Hepatocyte (in vitro differentiated cells): ENCODE results near the gene SYTL3. TPM values are rescaled to one million over a fixed set of nuclear protein-coding genes. Genes with fewer than 3 reads are reported as not detected.

Source experiments
- DNase-seq: peaks from one replicate; pipeline ENCODE4 v3.0.0-alpha.2; 2016; ENCODE audit warnings: low spot score
- H2AFZ ChIP-seq: fragments of 200-600 bp; sonication (generic); 2 replicates; pipeline ENCODE4 v1.6.0; 2016; ENCODE audit warnings: antibody characterized with exemption, mild to moderate bottlenecking
- H3K27ac ChIP-seq: fragments of 200-600 bp; sonication (generic); 2 replicates; pipeline ENCODE4 v1.5.1; 2016; ENCODE audit warnings: mild to moderate bottlenecking
- H3K27me3 ChIP-seq: fragments of 200-600 bp; sonication (generic); 2 replicates; pipeline ENCODE4 v1.6.1; 2016
- H3K36me3 ChIP-seq: fragments of 200-600 bp; sonication (generic); replicated peaks from 2 replicates; pipeline ENCODE4 v1.5.1; 2016; ENCODE audit warnings: low read depth; ENCODE audit not compliant: insufficient read depth
- H3K4me1 ChIP-seq: fragments of 200-600 bp; sonication (generic); 2 replicates; pipeline ENCODE4 v1.5.1; 2016; ENCODE audit warnings: mild to moderate bottlenecking, moderate library complexity; ENCODE audit not compliant: insufficient read depth
- H3K4me2 ChIP-seq: fragments of 200-600 bp; sonication (generic); 2 replicates; pipeline ENCODE4 v1.6.0; 2016
- H3K4me3 ChIP-seq: fragments of 200-600 bp; sonication (generic); 2 replicates; pipeline ENCODE4 v1.5.1; 2016; ENCODE audit warnings: mild to moderate bottlenecking
- H3K79me2 ChIP-seq: fragments of 200-600 bp; sonication (generic); 2 replicates; pipeline ENCODE4 v1.6.0; 2017; ENCODE audit warnings: mild to moderate bottlenecking
- H3K9me2 ChIP-seq: fragments of 200-600 bp; sonication (generic); replicated peaks from 2 replicates; pipeline ENCODE4 v1.6.0; 2017; ENCODE audit warnings: mild to moderate bottlenecking; ENCODE audit not compliant: insufficient read depth
- H3K9me3 ChIP-seq: fragments of 200-600 bp; sonication (generic); 2 replicates; pipeline ENCODE4 v1.5.1; 2016; ENCODE audit warnings: low read depth, mild to moderate bottlenecking
- H4K20me1 ChIP-seq: fragments of 200-600 bp; sonication (generic); 2 replicates; pipeline ENCODE4 v1.6.0; 2016; ENCODE audit warnings: mild to moderate bottlenecking; ENCODE audit not compliant: insufficient read depth, poor library complexity, severe bottlenecking
- EZH2 ChIP-seq: fragments of 200-600 bp; sonication (generic); IDR thresholded peaks from 2 replicates; pipeline ENCODE4 v1.6.1; 2016; ENCODE audit warnings: antibody characterized with exemption, mild to moderate bottlenecking, borderline replicate concordance
- EZH2phosphoT487 ChIP-seq: fragments of 200-600 bp; sonication (generic); IDR thresholded peaks from one replicate; pipeline ENCODE4 v1.6.1; 2018; ENCODE audit warnings: antibody characterized with exemption, mild to moderate bottlenecking, low read depth, moderate library complexity; ENCODE audit not compliant: unreplicated experiment, severe bottlenecking
- WGBS: methylation state at CpG from one replicate; pipeline ENCODE4 v1.1.6; 2016; ENCODE audit warnings: low lambda C conversion rate; ENCODE audit errors: missing lambda C conversion rate; 5-methylcytosine and 5-hydroxymethylcytosine counted together
- polyA plus RNA-seq: library from polyadenylated mRNA; unstranded; fragments of >200 nt; fragmentation: Nextera tagmentation; extraction: Ambion mirVana; gene quantifications from 2 replicates; pipeline ENCODE4 v1.2.1, GENCODE V29; 2016
- total RNA-seq: library from RNA; depleted of rRNA; stranded (reverse); fragments of >200 nt; gene quantifications from 2 replicates; pipeline ENCODE4 v1.2.3, GENCODE V29; 2014
- TF ChIP-seq, protein P1 (sequence below): fragments of 200-600 bp; sonication (generic); IDR thresholded peaks from 2 replicates; pipeline ENCODE4 v1.5.1; 2016; ENCODE audit warnings: antibody characterized with exemption, mild to moderate bottlenecking; ENCODE audit not compliant: poor library complexity

SYTL3 gene
- total and polyA plus RNA-seq, 2 experiments from 2014 or later, result 1.4 to 1.5 TPM

GRCh38 chr6:158767709-158768108 lies 117.9 kb downstream of the SYTL3 start:
- TF ChIP-seq, protein P1, sequence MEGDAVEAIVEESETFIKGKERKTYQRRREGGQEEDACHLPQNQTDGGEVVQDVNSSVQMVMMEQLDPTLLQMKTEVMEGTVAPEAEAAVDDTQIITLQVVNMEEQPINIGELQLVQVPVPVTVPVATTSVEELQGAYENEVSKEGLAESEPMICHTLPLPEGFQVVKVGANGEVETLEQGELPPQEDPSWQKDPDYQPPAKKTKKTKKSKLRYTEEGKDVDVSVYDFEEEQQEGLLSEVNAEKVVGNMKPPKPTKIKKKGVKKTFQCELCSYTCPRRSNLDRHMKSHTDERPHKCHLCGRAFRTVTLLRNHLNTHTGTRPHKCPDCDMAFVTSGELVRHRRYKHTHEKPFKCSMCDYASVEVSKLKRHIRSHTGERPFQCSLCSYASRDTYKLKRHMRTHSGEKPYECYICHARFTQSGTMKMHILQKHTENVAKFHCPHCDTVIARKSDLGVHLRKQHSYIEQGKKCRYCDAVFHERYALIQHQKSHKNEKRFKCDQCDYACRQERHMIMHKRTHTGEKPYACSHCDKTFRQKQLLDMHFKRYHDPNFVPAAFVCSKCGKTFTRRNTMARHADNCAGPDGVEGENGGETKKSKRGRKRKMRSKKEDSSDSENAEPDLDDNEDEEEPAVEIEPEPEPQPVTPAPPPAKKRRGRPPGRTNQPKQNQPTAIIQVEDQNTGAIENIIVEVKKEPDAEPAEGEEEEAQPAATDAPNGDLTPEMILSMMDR, result no peak
- TF ChIP-seq EZH2phosphoT487, result no peak
- H4K20me1 ChIP-seq, result peaks cover 11% of the 10 kb centered on the region
- 96% methylated on average over 6 of the region's 6 CpGs for WGBS
- H3K27ac ChIP-seq, result peak overlapping the region; percentile 40
- no peak overlapping the region for H3K4me3 ChIP-seq
- peaks cover 3% of the 10 kb centered on the region for H3K36me3 ChIP-seq
- peaks cover 23% of the 10 kb centered on the region for H3K4me1 ChIP-seq
- no peaks in the 10 kb centered on the region for H3K27me3 ChIP-seq
- H3K4me2 ChIP-seq, result no peak overlapping the region
- H3K9me2 ChIP-seq, result no peaks in the 10 kb centered on the region
- no peak overlapping the region for H2AFZ ChIP-seq
- no peaks in the 10 kb centered on the region for H3K9me3 ChIP-seq
- no peak for DNase-seq
- H3K79me2 ChIP-seq, result peaks cover 26% of the 10 kb centered on the region

DNA sequence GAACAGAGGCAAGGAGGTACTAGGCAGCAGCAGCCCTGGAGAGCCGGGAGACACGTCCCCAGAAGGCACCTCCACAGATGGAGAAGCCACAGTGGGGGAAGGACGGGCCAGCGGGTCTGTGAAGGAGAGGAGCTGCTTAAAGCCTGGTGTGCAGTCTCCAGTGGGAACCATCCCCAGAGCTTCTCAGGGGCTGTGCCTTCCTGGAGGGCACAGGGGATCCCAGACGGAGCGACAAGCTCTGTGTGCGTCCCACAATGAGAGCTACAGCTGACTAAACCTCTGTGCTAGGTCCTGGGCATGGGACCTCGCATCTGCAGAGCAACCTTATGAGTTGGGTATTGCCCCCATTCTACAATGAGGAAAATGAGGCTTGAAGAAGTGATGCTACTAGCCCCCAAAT lies 118.6 kb downstream of the SYTL3 start:
- whole genome bisulfite sequencing, result 91% methylated on average over 8 of the region's 8 CpGs
- no peak overlapping the region for H2AFZ ChIP-seq
- no peak for DNase-seq
- H3K4me3 ChIP-seq, result no peak overlapping the region
- H3K4me2 ChIP-seq, result no peak overlapping the region
- peak overlapping the region; percentile 40 for H3K27ac ChIP-seq
- no peak for TF ChIP-seq EZH2phosphoT487
- TF ChIP-seq, protein P1, result no peak
- TF ChIP-seq EZH2, result no peak
- peaks cover 27% of the 10 kb centered on the region for H3K79me2 ChIP-seq
- H3K9me2 ChIP-seq, result no peaks in the 10 kb centered on the region
- no peaks in the 10 kb centered on the region for H3K27me3 ChIP-seq
- peaks cover 11% of the 10 kb centered on the region for H4K20me1 ChIP-seq
- peaks cover 3% of the 10 kb centered on the region for H3K36me3 ChIP-seq
- H3K9me3 ChIP-seq, result no peaks in the 10 kb centered on the region
- peaks cover 21% of the 10 kb centered on the region for H3K4me1 ChIP-seq

DNA sequence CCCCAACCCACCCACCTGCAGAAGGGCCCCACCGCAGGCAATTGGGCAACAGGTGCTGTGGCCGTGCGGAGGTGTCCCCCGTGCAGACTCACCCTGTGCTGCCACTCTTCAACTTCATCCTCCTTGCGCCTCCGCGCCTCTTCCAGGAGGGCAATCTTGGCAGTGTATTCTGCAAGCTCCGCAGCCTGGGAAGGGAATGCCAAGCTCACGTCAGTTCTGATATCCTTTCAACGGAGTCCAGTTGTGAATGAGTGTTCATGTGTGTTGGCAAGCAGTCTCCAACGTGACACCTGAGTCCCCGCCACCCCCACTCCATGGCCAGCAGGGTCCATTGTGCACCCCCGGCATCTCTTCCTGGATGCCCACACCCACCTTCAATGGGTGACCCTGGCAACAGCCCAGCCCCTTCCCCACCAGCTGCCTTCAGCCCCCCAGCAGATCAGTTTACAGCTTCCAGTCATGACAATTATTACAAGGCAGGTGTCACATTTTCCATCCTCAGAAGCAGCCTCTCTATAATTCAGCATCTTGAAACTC lies 119.4 kb downstream of the SYTL3 start:
- 97% methylated on average over 13 of the region's 13 CpGs for WGBS
- H3K9me3 ChIP-seq, result no peaks in the 10 kb centered on the region
- no peak overlapping the region for H3K27ac ChIP-seq
- peaks cover 35% of the 10 kb centered on the region for H3K79me2 ChIP-seq
- no peak overlapping the region for H3K4me3 ChIP-seq
- no peak overlapping the region for H2AFZ ChIP-seq
- H3K36me3 ChIP-seq, result peaks cover 3% of the 10 kb centered on the region
- DNase-seq, result no peak
- TF ChIP-seq, protein P1, result no peak
- no peak for TF ChIP-seq EZH2
- no peak for TF ChIP-seq EZH2phosphoT487
- no peak overlapping the region for H3K4me2 ChIP-seq
- H3K4me1 ChIP-seq, result peaks cover 20% of the 10 kb centered on the region
- H4K20me1 ChIP-seq, result peaks cover 11% of the 10 kb centered on the region
- H3K9me2 ChIP-seq, result no peaks in the 10 kb centered on the region
- H3K27me3 ChIP-seq, result no peaks in the 10 kb centered on the region
